Measurements from ENCODE around the gene DDX1.

The DDX1 gene

DNA sequence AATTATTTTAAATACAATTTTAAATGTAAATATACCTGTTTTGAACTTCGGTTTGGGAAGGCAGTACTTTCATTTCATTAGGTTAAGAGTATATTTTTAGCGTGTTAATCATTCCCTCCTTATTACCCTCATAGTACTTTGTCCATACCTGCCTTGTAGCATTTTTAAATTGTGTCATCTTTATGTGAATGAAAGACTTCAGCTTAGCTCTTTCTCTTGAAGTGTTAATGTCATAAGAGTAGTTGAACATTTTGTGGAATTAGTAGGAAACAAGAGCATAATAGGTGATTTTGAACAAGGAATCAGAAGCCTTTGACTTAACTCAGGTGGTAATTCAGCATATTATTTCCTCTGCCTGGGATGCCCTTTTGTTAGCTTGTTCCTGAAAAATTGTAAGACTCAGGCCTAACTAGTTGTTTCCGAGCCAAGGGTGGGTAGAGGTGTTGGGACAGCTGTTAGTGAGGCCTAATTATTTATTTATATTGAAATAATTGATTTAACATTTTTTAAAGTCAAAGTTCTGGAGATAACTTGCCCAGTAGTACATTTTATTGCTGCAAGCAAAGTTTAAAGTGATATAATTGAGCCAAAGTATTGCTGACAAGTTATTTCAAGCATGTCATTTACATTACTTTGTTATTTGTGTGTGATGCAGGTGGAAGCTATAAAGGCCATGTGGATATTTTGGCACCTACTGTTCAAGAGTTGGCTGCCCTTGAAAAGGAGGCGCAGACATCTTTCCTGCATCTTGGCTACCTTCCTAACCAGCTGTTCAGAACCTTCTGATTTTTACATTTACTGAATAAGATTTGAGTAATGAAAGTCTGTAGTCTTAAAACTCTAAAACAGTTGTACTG is 38.7 kb downstream of the DDX1 start:
- H2AK5ac ChIP-seq (ENCODE audit: low read length), result no peak overlapping the region
- no peaks in the 10 kb centered on the region for H3K79me2 ChIP-seq (ENCODE audit: control insufficient read depth, insufficient read depth, low read length, poor library complexity)
- WGBS (ENCODE audit: extremely low coverage, insufficient coverage, insufficient read length), result no CpG with 5 or more reads among the region's 4 CpGs

DNA sequence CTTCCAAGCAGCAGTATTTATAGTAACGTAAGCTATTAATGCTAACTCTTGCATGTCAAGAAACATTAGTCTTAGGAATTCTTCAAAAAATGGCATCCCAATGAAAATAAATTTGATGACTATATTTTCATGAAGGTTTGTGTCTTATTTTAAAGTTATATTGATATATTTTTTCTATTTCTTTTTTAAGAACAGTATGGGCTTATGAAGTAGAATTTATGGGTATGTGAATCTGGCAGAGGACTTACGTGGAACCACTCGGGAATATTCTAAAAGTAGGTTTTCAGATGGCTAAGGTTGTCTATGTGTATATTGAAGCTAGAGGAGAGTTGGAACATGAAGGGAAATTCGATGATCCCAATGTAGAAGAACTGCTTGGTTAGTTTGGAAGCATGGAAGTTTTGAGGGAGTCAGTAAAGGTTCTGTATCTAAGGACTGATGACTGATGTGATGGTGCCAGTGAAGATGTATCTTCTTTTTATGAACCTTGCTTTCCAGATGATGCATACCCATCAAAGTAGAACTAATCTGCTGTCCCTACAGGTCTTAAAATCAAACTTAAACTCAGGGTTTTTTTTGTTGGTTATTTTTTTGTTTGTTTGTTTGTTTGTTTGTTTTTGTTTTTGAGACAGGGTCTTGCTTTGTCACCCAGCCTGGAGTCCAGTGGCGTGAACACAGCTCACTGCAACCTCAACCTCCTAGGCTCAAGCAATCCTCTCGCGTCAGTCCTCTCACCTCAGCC is 39.5 kb downstream of the DDX1 start:
- Histone ChIP-seq H2BK12ac (ENCODE audit: low read length) (no peak overlapping the region), H3K14ac (ENCODE audit: low read length) (no peak overlapping the region), H3K9me3 (ENCODE audit: insufficient read depth, low read depth, low read length) (no peaks in the 10 kb centered on the region), H4K91ac (ENCODE audit: low read depth, low read length) (no peak overlapping the region), H3K9ac (ENCODE audit: low read length) (no peak overlapping the region), H4K8ac (ENCODE audit: low read depth, low read length) (no peak overlapping the region), H3K23ac (ENCODE audit: low read length) (no peak overlapping the region), H3K79me1 (ENCODE audit: low read length) (peaks cover 8% of the 10 kb centered on the region), H3K4ac (ENCODE audit: low read depth, low read length) (no peak overlapping the region), H3K36me3 (ENCODE audit: control insufficient read depth in 1 of 2, insufficient read depth in 2 of 2, low read length in 2 of 2) (peaks cover 9 to 24% of the 10 kb centered on the region in 2 experiments), H2AFZ (ENCODE audit: insufficient read depth, low read length, poor library complexity) (no peak overlapping the region), H2BK120ac (ENCODE audit: insufficient read depth, low read length, poor library complexity) (no peak overlapping the region), H3K4me1 (ENCODE audit: control insufficient read depth in 1 of 2, insufficient read depth in 2 of 2, low read length in 2 of 2) (peaks cover 3 to 10% of the 10 kb centered on the region in 2 experiments), H3K27me3 (ENCODE audit: insufficient read depth, low read length) (no peaks in the 10 kb centered on the region), H2BK5ac (ENCODE audit: low read depth, low read length, poor library complexity) (no peak overlapping the region), H3K18ac (ENCODE audit: low read length) (no peak overlapping the region), H3K4me3 (ENCODE audit: low read depth, low read length) (no peak overlapping the region), H3K4me2 (ENCODE audit: low read length) (no peak overlapping the region), H4K12ac (ENCODE audit: low read depth, low read length) (no peak overlapping the region), H3K27ac (ENCODE audit: low read depth, low read length) (no peak overlapping the region), H2AK5ac (ENCODE audit: low read length) (no peak overlapping the region), H3K79me2 (ENCODE audit: control insufficient read depth, insufficient read depth, low read length, poor library complexity) (no peaks in the 10 kb centered on the region)
- WGBS (ENCODE audit: extremely low coverage, insufficient coverage, insufficient read length), result no CpG with 5 or more reads among the region's 7 CpGs
- no peak for DNase-seq

More for the DNA sequence above, 38.7 kb downstream of the DDX1 start:
- peaks cover 4% of the 10 kb centered on the region for H3K79me1 ChIP-seq (ENCODE audit: low read length)
- peaks cover 3 to 6% of the 10 kb centered on the region in 2 experiments for H3K4me1 ChIP-seq (ENCODE audit: control insufficient read depth in 1 of 2, insufficient read depth in 2 of 2, low read length in 2 of 2)
- no peak overlapping the region for H4K8ac ChIP-seq (ENCODE audit: low read depth, low read length)
- H4K12ac ChIP-seq (ENCODE audit: low read depth, low read length), result no peak overlapping the region
- H3K27ac ChIP-seq (ENCODE audit: low read depth, low read length), result no peak overlapping the region
- H3K14ac ChIP-seq (ENCODE audit: low read length), result no peak overlapping the region
- H4K91ac ChIP-seq (ENCODE audit: low read depth, low read length), result no peak overlapping the region
- H2BK5ac ChIP-seq (ENCODE audit: low read depth, low read length, poor library complexity), result no peak overlapping the region
- H3K4me3 ChIP-seq (ENCODE audit: low read depth, low read length), result no peak overlapping the region
- no peak overlapping the region for H3K4ac ChIP-seq (ENCODE audit: low read depth, low read length)
- H2BK120ac ChIP-seq (ENCODE audit: insufficient read depth, low read length, poor library complexity), result no peak overlapping the region
- H3K36me3 ChIP-seq (ENCODE audit: control insufficient read depth in 1 of 2, insufficient read depth in 2 of 2, low read length in 2 of 2), result peaks cover 9 to 24% of the 10 kb centered on the region in 2 experiments
- no peaks in the 10 kb centered on the region for H3K9me3 ChIP-seq (ENCODE audit: insufficient read depth, low read depth, low read length)
- no peak overlapping the region for H3K9ac ChIP-seq (ENCODE audit: low read length)
- no peak overlapping the region for H3K23ac ChIP-seq (ENCODE audit: low read length)
- no peak for DNase-seq
- no peaks in the 10 kb centered on the region for H3K27me3 ChIP-seq (ENCODE audit: insufficient read depth, low read length)
- no peak overlapping the region for H3K4me2 ChIP-seq (ENCODE audit: low read length)
- H3K18ac ChIP-seq (ENCODE audit: low read length), result no peak overlapping the region
- no peak overlapping the region for H2AFZ ChIP-seq (ENCODE audit: insufficient read depth, low read length, poor library complexity)
- no peak overlapping the region for H2BK12ac ChIP-seq (ENCODE audit: low read length)

DNA sequence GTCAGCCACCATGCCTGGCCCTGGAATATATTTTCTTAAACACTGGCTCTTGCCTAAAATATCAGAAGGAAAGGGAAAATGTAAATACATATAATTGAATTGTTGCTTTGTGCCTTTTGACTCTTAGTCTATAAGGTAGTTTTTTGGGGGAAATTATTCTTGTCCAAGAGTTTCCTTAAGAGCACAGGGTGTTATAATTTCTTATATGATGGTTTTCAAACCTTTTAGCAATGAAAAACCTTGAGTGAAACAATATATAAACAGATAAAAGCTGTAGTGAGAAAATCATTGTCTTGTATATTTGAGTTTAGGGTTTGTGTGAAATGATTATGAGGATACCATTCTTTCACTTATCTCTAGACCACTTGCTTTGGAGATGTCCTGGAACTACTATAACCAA is 40.2 kb downstream of the DDX1 start:
- Histone ChIP-seq H3K18ac (ENCODE audit: low read length) (no peak overlapping the region), H2AFZ (ENCODE audit: insufficient read depth, low read length, poor library complexity) (no peak overlapping the region), H3K79me2 (ENCODE audit: control insufficient read depth, insufficient read depth, low read length, poor library complexity) (no peaks in the 10 kb centered on the region), H3K9ac (ENCODE audit: low read length) (no peak overlapping the region), H3K9me3 (ENCODE audit: insufficient read depth, low read depth, low read length) (no peaks in the 10 kb centered on the region), H3K23ac (ENCODE audit: low read length) (no peak overlapping the region), H3K36me3 (ENCODE audit: control insufficient read depth in 1 of 2, insufficient read depth in 2 of 2, low read length in 2 of 2) (peaks cover 9 to 24% of the 10 kb centered on the region in 2 experiments), H3K4me2 (ENCODE audit: low read length) (no peak overlapping the region), H2BK12ac (ENCODE audit: low read length) (no peak overlapping the region), H3K4me3 (ENCODE audit: low read depth, low read length) (no peak overlapping the region), H3K4ac (ENCODE audit: low read depth, low read length) (no peak overlapping the region), H2BK120ac (ENCODE audit: insufficient read depth, low read length, poor library complexity) (no peak overlapping the region), H3K27me3 (ENCODE audit: insufficient read depth, low read length) (no peaks in the 10 kb centered on the region), H2BK5ac (ENCODE audit: low read depth, low read length, poor library complexity) (no peak overlapping the region), H4K12ac (ENCODE audit: low read depth, low read length) (no peak overlapping the region), H4K91ac (ENCODE audit: low read depth, low read length) (no peak overlapping the region), H3K4me1 (ENCODE audit: control insufficient read depth in 1 of 2, insufficient read depth in 2 of 2, low read length in 2 of 2) (peaks cover 3 to 12% of the 10 kb centered on the region in 2 experiments), H3K14ac (ENCODE audit: low read length) (no peak overlapping the region), H2AK5ac (ENCODE audit: low read length) (no peak overlapping the region), H4K8ac (ENCODE audit: low read depth, low read length) (no peak overlapping the region), H3K79me1 (ENCODE audit: low read length) (peaks cover 8% of the 10 kb centered on the region), H3K27ac (ENCODE audit: low read depth, low read length) (no peak overlapping the region)
- DNase-seq, result no peak

DNA sequence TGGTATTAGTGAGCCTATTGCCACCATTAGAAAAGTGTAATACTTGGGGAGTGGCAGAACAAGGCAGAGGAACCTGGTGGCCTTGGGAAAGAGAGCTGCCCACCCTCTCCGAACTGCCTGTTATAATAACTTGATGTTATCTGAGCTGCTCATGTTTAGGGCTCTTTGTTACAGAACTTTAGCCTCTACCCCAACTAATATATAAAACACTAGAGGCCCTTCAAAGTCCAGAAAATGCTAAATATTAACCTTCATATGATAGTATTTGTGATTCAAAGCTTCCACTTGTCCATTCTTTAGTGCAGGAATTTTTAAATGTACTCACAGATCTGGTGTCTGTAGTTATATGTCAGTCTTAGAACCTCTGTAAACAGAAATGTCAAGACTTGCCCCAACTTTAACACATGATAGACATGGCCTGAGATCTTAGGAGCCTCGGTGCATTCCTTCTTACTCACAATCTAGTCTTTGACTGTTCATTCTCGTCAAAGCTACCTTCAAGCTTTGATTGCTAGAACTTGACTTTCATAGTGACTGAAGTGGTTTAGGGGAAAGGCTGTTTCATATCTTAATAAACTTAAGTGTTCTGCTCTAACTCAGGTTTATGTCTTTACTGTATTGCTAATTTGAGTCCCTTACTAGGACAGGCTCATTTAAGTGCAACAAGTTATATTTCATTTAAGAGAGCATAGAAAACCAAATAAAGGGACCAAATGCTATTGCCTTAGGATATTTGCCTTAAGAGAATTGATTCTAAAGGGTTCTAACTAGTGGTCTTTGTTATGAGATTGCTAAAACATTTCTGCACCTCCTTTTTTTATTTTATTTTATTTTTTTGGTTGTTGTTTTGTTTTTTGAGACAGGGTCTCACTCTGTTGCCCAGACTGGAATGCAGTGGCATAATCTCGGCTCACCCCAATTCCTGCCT is 41.6 kb downstream of the DDX1 start:
- H4K91ac ChIP-seq (ENCODE audit: low read depth, low read length), result peak overlapping the region; percentile 69
- H3K9me3 ChIP-seq (ENCODE audit: insufficient read depth, low read depth, low read length), result no peaks in the 10 kb centered on the region
- H3K23ac ChIP-seq (ENCODE audit: low read length), result no peak overlapping the region
- H2BK120ac ChIP-seq (ENCODE audit: insufficient read depth, low read length, poor library complexity), result peak overlapping the region; percentile 39
- no peak overlapping the region for H3K18ac ChIP-seq (ENCODE audit: low read length)
- no peak overlapping the region for H2AFZ ChIP-seq (ENCODE audit: insufficient read depth, low read length, poor library complexity)
- no peak overlapping the region for H2BK5ac ChIP-seq (ENCODE audit: low read depth, low read length, poor library complexity)
- H2BK12ac ChIP-seq (ENCODE audit: low read length), result peak overlapping the region; percentile 81
- no CpG with 5 or more reads among the region's 4 CpGs for WGBS (ENCODE audit: extremely low coverage, insufficient coverage, insufficient read length)
- peak overlapping the region; percentile 48 for H3K14ac ChIP-seq (ENCODE audit: low read length)
- peaks cover 3 to 13% of the 10 kb centered on the region in 2 experiments for H3K4me1 ChIP-seq (ENCODE audit: control insufficient read depth in 1 of 2, insufficient read depth in 2 of 2, low read length in 2 of 2)
- no peak overlapping the region for H3K4me3 ChIP-seq (ENCODE audit: low read depth, low read length)
- H3K27me3 ChIP-seq (ENCODE audit: insufficient read depth, low read length), result no peaks in the 10 kb centered on the region
- no peak overlapping the region for H3K4ac ChIP-seq (ENCODE audit: low read depth, low read length)
- peaks cover 11% of the 10 kb centered on the region for H3K79me1 ChIP-seq (ENCODE audit: low read length)
- H3K27ac ChIP-seq (ENCODE audit: low read depth, low read length), result no peak overlapping the region
- peak overlapping the region; percentile 7 for H4K8ac ChIP-seq (ENCODE audit: low read depth, low read length)
- peaks cover 9 to 19% of the 10 kb centered on the region in 2 experiments for H3K36me3 ChIP-seq (ENCODE audit: control insufficient read depth in 1 of 2, insufficient read depth in 2 of 2, low read length in 2 of 2)
- no peaks in the 10 kb centered on the region for H3K79me2 ChIP-seq (ENCODE audit: control insufficient read depth, insufficient read depth, low read length, poor library complexity)
- no peak overlapping the region for H3K4me2 ChIP-seq (ENCODE audit: low read length)
- no peak overlapping the region for H3K9ac ChIP-seq (ENCODE audit: low read length)
- DNase-seq, result no peak
- peak overlapping the region; percentile 0 for H4K12ac ChIP-seq (ENCODE audit: low read depth, low read length)
- H2AK5ac ChIP-seq (ENCODE audit: low read length), result no peak overlapping the region

All from trophoblast cell (in vitro differentiated cells and primary cell).